SK-N-MC (cell line): ENCODE results near the gene GMDS.
A peak's percentile ranks its signal among the peaks of the same experiment; 100 is the strongest.

Source experiments
- DNase-seq: peaks from one replicate; pipeline ENCODE4 v3.0.0-alpha.2; 2011; ENCODE audit warnings: low read depth, low spot score
- H3K27ac ChIP-seq: fragments of 200-600 bp; sonication (generic); 2 replicates; pipeline ENCODE4 v1.5.1; 2016; ENCODE audit warnings: mixed run types
- H3K36me3 ChIP-seq: fragments of 200-600 bp; sonication (generic); 2 replicates; pipeline ENCODE4 v1.6.1; 2017; ENCODE audit warnings: antibody characterized with exemption, low read length, mixed read lengths; ENCODE audit not compliant: insufficient read depth
- H3K4me3 ChIP-seq: fragments of 200-600 bp; sonication (generic); 2 replicates; pipeline ENCODE4 v1.5.1; 2016
- H3K9ac ChIP-seq: fragments of 200-600 bp; sonication (generic); 2 replicates; pipeline ENCODE4 v1.8.0; 2017; ENCODE audit warnings: mixed run types, mixed read lengths; ENCODE audit not compliant: insufficient read length
- H3K9me3 ChIP-seq: fragments of 200-600 bp; sonication (generic); 2 replicates; pipeline ENCODE4 v1.6.1; 2017; ENCODE audit warnings: low read depth, mild to moderate bottlenecking, antibody characterized with exemption, low read length, moderate library complexity, mixed read lengths
- EZH2 ChIP-seq: fragments of 200-600 bp; sonication (generic); IDR thresholded peaks from one replicate; pipeline ENCODE4 v1.6.1; 2017; ENCODE audit warnings: antibody characterized with exemption
- FOXP2 ChIP-seq: optimal IDR thresholded peaks from 2 replicates; pipeline ENCODE3; 2011; ENCODE audit warnings: mild to moderate bottlenecking, moderate library complexity; ENCODE audit not compliant: insufficient read depth; ENCODE audit errors: extremely low read length, control extremely low read depth
- POLR2AphosphoS5 ChIP-seq: IDR thresholded peaks from 2 replicates; pipeline ENCODE4 v1.6.1; 2012; ENCODE audit warnings: mild to moderate bottlenecking, low read depth, low read length, borderline replicate concordance

Gene GMDS

DNA sequence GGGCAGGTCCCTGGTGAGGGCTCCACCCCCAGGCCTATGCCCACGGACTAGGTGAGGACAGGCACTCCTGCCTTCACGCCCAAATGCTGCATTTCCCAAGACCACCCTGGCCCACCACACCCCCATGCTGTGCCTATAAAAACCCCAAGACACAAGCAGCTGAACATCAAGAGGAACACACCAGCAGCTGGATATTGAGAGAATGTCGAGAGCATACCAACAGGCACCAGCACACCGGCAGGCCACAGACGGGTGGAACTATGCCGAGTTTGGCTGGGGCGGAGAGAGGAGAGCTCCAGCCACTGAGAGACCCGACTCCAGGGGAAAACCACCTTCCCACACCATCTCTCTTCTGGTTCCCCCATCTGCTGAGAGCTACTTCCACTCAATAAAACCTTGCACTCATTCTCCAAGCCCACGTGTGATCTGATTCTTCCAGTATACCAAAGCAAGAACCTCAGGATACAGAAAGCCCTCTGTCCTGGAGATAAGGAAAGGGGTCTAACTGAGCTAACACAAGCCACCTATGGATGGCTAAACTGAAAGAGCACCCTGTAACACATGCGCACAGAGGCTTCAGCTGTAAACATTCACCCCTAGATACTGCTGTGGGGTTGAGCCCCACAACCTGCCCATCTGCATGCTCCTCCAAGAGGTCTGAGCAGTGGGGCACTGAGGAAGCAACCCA is 319.5 kb downstream of the GMDS start:
- DNase-seq, result no peak
- Histone ChIP-seq H3K9ac (no peak overlapping the region), H3K27ac (no peak overlapping the region), H3K36me3 (no peaks in the 10 kb centered on the region), H3K4me3 (no peak overlapping the region), H3K9me3 (no peaks in the 10 kb centered on the region)
- no peak for TF ChIP-seq EZH2
- TF ChIP-seq POLR2AphosphoS5, result no peak
- TF ChIP-seq FOXP2, result no peak

DNA sequence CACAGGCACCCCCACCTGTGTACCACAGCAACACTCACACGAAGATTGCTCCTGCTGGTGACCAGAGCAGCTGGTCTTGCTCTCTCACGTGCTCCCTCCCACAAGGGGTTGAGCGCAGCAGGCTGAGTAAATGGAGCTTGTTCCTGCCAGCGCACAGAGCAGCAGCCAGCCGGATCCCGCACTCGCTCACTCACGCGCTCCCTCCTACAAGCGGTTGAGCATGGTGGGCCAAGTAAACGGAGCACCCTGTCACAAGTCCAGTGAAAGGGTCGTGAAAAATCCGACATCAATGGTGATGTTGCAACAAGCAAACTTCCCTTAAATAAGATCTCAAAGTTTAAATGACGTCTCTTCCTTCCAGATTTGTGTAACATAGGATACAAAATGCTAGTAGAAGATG is 322.0 kb downstream of the GMDS start:
- no peak overlapping the region for H3K4me3 ChIP-seq
- no peak for TF ChIP-seq POLR2AphosphoS5
- TF ChIP-seq EZH2, result no peak
- TF ChIP-seq FOXP2, result no peak

DNA sequence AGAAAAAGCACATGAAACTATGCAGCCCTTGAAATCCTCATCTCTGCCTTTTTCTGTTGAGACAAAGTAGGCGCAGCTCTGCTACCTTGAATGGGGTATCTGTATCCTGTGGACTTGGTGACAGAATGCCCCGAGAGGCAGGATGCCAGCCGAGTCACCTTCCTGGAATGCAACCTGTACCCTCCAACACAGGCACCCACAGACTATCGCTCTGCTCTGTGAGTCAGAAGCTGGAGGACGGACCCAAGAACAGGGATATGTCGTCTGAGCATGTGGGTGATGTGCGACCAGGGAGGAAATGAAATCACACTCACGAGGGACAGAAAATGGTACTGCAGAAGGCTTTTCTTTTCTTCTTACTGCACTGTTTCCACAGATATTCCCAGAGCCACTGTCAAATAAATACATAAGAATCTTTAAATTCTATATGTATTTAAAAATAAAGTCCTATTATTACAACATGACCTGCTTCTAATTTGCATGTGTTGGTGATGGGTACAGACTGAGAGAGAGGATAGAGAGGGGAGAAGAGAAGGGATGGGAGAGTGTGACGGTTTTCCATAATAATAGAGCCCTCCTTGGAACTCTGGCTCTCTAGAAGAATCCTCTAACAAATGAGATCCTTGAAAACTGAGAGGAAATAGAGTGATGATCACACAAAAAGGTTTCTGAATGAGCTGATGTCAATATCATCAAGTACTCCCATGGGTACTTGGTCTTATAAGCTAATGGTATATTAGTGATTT is 327.6 kb downstream of the GMDS start:
- DNase-seq, result no peak
- H3K9me3 ChIP-seq, result no peaks in the 10 kb centered on the region
- no peak overlapping the region for H3K9ac ChIP-seq
- H3K27ac ChIP-seq, result no peak overlapping the region
- TF ChIP-seq EZH2 (no peak), POLR2AphosphoS5 (no peak), FOXP2 (no peak)
- no peak overlapping the region for H3K4me3 ChIP-seq
- no peaks in the 10 kb centered on the region for H3K36me3 ChIP-seq

More for the DNA sequence above, 322.0 kb downstream of the GMDS start:
- Histone ChIP-seq H3K9ac (no peak overlapping the region), H3K9me3 (no peaks in the 10 kb centered on the region), H3K36me3 (no peaks in the 10 kb centered on the region), H3K27ac (no peak overlapping the region)
- DNase-seq, result no peak

DNA sequence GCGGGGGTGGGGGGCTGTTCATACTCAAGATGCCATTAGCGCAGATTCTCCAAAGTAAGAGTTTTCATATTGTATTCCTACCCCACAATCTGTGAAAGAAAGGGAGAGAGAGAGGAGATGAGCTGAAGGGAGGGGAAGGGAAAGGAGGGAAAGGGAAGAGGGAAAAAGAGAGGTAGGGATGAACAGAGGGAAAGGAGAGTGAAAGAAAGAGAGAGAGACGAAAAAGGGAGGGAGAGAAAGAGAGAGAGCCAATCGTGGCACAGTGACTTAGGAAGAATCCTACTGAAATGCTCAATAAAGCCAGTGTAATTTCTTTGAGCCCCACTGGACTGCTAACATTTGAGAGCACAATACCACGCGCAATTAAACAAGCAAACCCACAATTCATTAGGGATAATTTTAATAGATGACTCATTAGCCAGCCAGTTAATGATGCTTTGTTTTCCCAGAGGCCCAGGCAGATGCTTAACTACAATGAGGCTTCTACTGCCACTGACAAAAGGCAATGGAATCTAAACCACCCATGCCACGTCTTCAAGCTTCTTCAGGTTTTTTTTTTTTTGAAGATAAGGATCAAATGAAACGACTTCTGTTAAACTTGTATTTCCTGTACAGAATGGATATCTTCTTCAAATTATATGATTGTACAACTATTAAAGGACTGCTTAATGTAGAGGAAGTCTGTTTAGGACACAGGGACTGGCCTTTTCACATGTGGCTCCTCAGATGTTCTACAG is 328.9 kb downstream of the GMDS start:
- no peaks in the 10 kb centered on the region for H3K9me3 ChIP-seq
- H3K36me3 ChIP-seq, result no peaks in the 10 kb centered on the region
- no peak overlapping the region for H3K4me3 ChIP-seq
- no peak for DNase-seq
- no peak overlapping the region for H3K27ac ChIP-seq
- TF ChIP-seq POLR2AphosphoS5 (no peak), FOXP2 (no peak)
- no peak overlapping the region for H3K9ac ChIP-seq

DNA sequence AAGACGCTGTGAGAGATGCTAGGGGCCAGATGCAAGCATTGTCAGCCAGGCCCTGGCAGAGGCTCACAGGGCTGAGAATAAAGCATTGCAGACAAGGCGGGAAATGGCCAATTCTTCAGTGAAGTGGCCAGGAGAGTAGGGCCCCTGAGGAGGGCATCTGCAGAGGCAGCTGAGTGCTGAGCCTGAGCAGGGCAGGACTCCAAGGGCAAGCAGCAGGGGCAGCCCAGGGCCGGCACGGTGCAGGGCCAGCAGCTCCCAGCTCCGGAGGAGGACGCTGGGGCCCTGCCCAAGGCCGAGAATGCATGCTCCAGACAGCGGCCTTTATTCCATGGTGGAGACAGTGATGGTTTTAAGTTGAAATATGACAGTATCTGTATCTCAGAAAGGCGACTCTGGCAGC is 330.2 kb downstream of the GMDS start:
- TF ChIP-seq POLR2AphosphoS5 (no peak), FOXP2 (no peak), EZH2 (no peak)
- Histone ChIP-seq H3K36me3 (no peaks in the 10 kb centered on the region), H3K9ac (no peak overlapping the region), H3K4me3 (no peak overlapping the region), H3K27ac (no peak overlapping the region), H3K9me3 (no peaks in the 10 kb centered on the region)
- no peak for DNase-seq

DNA sequence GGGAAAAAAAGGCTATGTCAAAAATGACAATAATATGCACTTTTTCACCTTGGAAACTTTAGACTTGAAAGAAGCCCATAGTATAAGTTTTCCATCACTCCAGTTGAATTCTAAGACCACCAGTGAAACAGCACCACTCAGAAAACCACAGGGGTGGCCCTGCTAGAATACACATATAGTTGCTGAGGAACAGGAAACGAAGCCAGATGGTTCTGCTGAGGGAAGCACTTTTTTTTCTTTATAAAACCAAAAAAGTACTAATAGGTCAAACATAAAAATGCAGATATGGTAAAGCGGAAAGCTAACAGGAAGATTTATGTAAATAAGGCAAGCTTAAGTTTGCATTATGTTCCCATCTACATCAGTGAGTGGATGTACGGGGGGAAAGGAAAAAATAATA is 331.8 kb downstream of the GMDS start:
- TF ChIP-seq FOXP2, result no peak
- peak; percentile 26; the same call in 1 of the 2 replicates for TF ChIP-seq POLR2AphosphoS5
- no peak for TF ChIP-seq EZH2

DNA sequence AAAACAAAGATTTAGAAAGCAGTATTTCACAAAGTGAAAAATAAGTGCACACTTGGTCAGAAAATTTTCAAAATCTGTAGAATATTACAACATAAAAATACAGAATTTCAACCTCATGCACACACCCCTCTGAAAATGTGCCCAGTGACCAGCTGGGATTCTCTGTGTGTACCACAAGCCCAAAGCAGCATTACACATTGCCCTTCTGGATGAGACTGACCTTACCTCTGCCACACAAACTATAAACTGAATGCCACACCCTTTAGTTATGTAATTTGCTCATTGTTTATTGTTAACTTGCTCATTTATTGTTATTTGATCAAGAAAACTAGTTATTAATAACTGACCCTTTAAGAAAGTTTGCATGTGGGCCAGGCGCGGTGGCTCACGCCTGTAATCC is 332.7 kb downstream of the GMDS start:
- no peaks in the 10 kb centered on the region for H3K9me3 ChIP-seq
- H3K36me3 ChIP-seq, result no peaks in the 10 kb centered on the region
- 0 out of 2 replicates have a peak overlapping the region, but pooled peaks have one; percentile 48 for H3K27ac ChIP-seq
- TF ChIP-seq POLR2AphosphoS5 (no peak), EZH2 (no peak), FOXP2 (no peak)
- no peak for DNase-seq
- H3K9ac ChIP-seq, result no peak overlapping the region
- H3K4me3 ChIP-seq, result no peak overlapping the region

More for the DNA sequence above, 331.8 kb downstream of the GMDS start:
- peak overlapping the region; percentile 87 for H3K27ac ChIP-seq
- H3K9ac ChIP-seq, result no peak overlapping the region
- peak; percentile 81 for DNase-seq
- no peaks in the 10 kb centered on the region for H3K9me3 ChIP-seq
- H3K36me3 ChIP-seq, result no peaks in the 10 kb centered on the region
- peak overlapping the region; percentile 57 for H3K4me3 ChIP-seq

DNA sequence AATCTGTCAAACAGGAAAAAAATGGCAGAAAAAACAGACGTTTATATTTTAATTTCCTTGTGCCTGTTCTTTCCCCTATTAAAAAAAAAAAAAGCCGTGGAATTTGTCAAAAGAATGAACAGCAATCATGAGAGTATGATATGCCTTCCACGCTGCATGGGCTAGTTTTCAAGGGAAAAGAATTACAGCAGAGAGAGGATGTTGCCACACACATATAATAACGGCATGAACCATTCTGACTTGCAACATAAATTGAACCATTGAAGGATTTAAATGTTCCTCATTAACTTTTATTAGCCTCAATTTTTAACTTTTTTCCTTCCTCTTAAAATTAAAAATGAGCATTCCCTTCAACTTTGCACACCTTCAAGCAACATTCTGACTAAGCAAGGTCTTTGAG is 333.9 kb downstream of the GMDS start:
- no peaks in the 10 kb centered on the region for H3K36me3 ChIP-seq
- peak; percentile 44 for DNase-seq
- peak overlapping the region; percentile 12 for H3K27ac ChIP-seq
- H3K4me3 ChIP-seq, result no peak overlapping the region
- TF ChIP-seq EZH2 (no peak), FOXP2 (no peak), POLR2AphosphoS5 (no peak)
- H3K9ac ChIP-seq, result no peak overlapping the region
- no peaks in the 10 kb centered on the region for H3K9me3 ChIP-seq
